ENCODE data around the gene TSPAN31.

Gene TSPAN31

DNA sequence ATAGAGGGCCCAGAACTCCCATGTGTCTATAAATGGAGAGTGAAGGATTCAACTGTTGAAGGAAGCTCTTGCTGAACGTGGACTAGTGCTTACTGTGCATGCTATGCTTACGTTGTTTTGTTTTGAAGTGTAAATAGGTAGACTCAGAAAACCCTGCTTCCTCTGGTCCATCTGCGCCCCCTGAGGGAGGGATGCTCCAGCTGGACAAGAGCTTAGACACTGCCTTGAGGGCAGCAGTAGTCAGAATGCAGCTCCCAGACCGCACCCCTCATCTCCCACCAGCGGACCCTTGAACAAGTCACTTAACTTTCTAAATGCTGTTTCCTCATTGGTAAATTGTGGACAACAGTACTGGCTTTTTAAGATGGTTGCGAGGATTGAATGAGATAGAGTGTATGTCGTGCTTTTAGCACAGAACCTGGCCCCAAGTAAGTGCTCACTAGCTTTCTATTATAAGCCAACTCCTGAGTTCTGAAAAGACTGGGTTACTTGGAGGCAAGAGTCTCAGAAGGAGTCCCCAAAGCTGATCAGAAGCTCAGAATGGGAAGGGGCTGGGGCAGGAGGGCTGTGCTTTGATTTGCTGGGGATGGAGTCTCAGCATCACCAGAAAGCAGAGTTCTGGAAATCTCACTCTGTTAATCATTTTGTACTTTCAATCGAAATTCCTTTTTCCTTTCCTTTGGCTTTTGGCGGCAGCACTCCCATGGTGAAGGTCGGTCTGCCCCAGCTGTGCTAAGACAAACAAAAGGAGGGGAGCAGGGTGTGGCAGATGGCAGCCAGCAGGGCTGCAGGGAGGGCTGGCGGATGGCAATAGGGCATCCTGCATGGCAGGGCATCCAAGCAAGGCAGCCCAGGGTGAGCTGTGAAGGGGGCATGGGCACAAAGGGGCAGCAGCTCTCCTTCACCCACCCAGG is 21.9 kb upstream of the TSPAN31 start:
- DNase-seq (ENCODE audit: low read depth): no peak

GRCh38 chr12:57723630-57723962 is 21.2 kb upstream of the TSPAN31 start:
- no peak for DNase-seq (ENCODE audit: low read depth)

DNA sequence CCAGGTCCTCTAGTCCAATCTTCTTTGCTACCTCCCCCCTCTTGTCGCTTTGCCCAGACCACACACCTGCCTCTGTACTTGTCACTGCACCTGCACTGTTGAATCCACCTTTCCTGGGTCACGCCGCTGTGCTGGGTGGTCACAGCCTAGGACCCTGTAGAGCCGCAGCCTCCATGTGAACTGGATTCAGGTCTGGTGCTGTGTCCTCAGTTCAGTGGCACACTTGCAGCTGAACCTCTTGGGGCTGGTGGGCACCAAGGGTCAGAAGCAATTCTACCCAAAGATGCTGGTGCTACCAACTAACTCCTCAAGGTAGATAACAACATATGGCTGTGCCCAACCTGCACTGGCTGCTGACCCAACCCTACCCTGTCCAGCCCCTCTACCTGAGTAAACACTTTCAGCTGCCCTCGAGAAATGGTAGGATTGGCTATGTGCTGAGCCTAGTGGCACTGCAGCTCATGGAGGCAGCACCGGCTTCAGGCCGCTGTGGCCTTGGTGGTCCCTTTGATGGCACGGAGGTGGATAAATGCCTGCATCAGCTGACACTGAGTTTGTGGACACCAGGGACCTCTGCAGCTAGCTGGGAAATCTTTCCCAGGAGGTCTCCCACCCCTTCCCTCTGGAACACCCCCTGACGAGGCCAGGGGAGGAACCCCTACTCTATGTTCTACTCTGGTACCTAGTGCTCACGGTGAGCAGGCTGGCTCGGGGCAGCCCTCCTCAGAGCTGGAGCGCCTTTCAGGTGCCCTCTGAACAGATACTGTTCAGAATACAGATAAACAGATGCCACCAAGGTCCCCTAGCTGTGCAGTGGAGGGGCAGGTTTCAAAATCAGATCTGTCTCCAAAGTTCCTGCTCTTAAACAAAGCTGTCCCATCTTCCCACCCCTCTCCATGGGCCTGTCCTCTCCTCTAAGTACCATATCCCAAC is 20.6 kb upstream of the TSPAN31 start:
- DNase-seq (ENCODE audit: low read depth): no peak

GRCh38 chr12:57724936-57725740 is 19.7 kb upstream of the TSPAN31 start:
- DNase-seq (ENCODE audit: low read depth): no peak

DNA sequence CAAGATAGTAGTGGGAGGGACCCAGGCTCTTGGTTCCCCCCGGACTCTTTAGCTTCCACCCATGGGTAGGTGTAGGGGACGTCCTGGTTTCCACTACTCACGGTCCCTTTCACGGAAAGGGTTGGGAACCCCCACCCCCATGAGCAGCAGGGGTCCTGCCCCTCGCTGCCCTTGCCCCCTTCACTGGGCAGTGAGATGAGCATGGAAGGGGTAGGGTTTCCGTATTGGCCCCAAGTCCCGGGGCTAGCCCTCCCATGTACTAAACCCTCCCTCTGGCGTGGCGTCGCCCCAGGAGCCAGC is 19.0 kb upstream of the TSPAN31 start:
- DNase-seq (ENCODE audit: low read depth): no peak

DNA sequence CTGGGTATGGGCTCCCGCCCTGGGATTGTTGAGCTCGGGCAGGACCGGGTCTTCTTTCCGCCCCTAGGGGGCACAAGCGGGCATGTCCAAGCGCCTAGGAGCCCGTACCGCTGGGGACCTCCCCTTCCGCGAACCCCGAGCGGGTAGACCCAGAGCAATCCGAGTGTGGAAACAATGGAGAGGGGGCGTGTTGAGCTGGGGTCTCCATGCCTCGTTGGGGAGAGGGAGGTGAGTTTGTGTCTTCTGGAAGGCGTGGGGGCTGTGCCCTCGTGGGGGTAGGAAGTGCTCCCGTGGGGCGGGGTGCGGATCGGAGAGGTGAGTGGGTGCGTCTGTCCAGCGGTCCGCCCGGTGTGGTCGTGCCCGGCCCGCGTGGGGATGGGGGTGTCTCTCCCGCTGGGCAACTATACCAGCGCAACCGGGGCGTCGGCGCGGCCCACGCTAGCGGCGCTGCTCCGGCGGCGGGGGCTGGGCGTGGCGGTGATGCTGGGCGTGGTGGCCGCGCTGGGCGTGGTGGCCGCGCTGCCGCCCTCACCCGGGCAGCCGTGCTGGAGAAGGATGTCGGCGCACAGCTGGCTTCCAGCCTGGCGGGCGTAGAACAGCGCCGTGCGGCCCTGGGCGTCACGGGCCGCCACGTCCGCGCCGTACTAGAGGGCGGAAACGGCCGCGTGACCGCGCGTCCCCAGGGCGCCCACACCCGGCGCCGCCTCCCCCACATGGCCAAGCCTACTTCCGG is 18.5 kb upstream of the TSPAN31 start:
- DNase-seq (ENCODE audit: low read depth): peak; percentile 92

- DNase-seq (ENCODE audit: low read depth): no peak
Measured at GRCh38 chr12:57726884-57727757, 17.7 kb upstream of the TSPAN31 start.

GRCh38 chr12:57727758-57728395 is 17.0 kb upstream of the TSPAN31 start:
- DNase-seq (ENCODE audit: low read depth): no peak

GRCh38 chr12:57729321-57729844 is 15.5 kb upstream of the TSPAN31 start:
- DNase-seq (ENCODE audit: low read depth): no peak

DNA sequence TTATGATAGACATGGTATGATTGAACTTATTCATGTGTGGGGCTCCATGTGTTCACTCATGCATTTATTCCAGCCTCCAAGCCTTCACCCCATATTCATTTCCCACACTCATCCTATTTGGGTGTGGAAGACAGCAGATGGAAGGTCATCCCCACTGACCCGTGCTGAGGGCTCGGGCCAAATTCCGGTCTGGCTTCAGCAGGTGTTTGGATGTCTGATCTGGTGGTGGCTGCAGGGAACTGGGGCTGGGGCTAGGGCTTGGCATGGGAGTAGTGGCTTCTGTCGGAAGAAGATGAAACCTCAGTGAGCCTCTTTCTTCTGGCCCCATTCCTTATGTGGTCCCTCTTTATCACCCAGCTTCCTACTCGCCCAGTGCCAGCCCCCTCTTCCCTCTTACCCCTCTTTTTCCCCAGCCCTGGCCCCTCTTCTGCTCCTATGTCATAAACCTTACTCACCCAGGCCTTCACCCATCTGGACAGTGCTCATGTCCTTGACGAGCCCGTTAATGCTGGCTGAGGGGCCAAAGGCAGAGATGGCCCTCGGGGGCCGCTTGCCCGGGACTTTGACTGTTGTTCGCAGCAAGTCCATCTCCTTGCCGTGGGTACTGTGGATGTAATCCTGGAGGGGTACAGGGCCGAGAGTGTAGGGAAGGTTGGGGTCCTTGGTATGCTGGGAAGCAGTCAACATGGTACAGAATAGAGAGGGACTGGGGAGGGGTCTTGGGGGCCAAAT is 14.3 kb upstream of the TSPAN31 start:
- DNase-seq (ENCODE audit: low read depth): no peak

GRCh38 chr12:57731411-57732080 is 13.3 kb upstream of the TSPAN31 start:
- DNase-seq (ENCODE audit: low read depth): no peak

DNA sequence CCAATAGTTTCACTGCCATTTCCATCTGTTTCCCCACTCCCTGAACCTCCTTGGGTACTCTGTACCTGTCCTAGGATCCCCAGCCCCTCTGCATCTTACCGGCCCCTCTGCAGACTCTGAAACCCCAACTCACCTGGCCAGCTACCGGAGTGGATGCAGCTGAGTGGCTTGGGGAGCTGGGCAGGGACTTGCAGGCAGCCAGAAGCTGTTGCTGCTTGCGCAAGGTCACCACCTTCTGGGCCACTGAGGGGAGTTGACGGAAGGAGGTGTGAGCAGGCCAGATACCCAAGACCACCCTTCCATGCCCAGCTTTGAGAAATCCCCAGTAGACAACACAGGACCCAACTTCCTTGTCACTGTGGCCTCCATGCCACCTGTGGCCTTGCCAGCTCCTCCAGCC is 12.6 kb upstream of the TSPAN31 start:
- no peak for DNase-seq (ENCODE audit: low read depth)

- peak; percentile 38 for DNase-seq (ENCODE audit: low read depth)
Measured at GRCh38 chr12:57732726-57733593, 11.9 kb upstream of the TSPAN31 start.

GRCh38 chr12:57733928-57734327 is 10.9 kb upstream of the TSPAN31 start:
- DNase-seq (ENCODE audit: low read depth): no peak

DNA sequence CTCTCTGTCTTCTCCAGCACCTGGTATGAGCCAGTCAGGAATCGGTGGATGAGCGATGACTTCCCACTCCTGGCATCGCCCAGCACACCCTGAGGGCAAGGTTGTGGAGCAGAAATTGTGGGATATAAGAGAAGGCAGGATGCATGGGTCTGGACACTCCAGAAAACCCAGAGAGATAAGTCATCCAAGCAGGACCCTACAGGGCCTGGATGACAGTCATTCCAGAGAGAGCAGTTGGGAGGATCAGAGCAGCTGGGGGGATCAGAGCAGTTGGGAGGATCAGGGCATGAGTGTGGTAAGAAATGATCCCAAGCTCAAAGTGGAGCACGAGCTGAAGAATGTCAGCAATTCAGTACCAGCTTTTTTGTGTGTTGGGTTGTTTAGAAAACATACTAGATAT is 10.2 kb upstream of the TSPAN31 start:
- peak; percentile 44 for DNase-seq (ENCODE audit: low read depth)

- peak; percentile 31 for DNase-seq (ENCODE audit: low read depth)
Measured at GRCh38 chr12:57735198-57735855, 9.5 kb upstream of the TSPAN31 start.

Measured in ELR (cell line).